ENCODE results near the gene IFIT3.

IFIT3 gene

GRCh38 chr10:89363729-89364442, 36.1 kb downstream of the IFIT3 start:
- DNase-seq = no peak

GRCh38 chr10:89364531-89364930, 36.7 kb downstream of the IFIT3 start:
- no peak for DNase-seq

GRCh38 chr10:89367529-89367928, 39.7 kb downstream of the IFIT3 start:
- DNase-seq = peak in 1 of 2 donors; percentile 56

DNA sequence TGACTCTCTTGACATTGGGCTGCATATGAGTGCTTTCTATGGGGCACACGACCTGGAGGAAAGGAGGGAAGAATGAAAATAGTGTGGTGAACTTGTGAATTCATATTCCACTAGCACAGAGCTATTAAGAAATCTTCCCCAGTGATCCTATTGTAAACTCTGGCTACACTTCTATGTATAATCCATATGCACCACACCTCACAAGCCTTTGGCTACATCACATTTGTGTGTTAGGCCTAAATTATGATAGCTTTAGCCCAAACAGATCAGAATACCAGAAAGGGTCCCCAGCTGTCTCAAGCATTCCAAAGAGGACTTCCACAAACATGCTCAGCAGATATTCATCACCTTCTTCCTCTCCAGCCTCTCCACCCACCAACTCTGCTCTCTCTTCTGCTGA, 40.3 kb downstream of the IFIT3 start:
- DNase-seq = no peak

GRCh38 chr10:89369156-89370105, 41.6 kb downstream of the IFIT3 start:
- peak; percentile 46 to 80 for DNase-seq

GRCh38 chr10:89371079-89371478, 43.3 kb downstream of the IFIT3 start:
- DNase-seq = no peak

- no peak for DNase-seq
Observed at GRCh38 chr10:89371987-89372386, 44.2 kb downstream of the IFIT3 start.

- DNase-seq = peak; percentile 77 to 99
Observed at GRCh38 chr10:89373916-89374711, 46.3 kb downstream of the IFIT3 start.

DNA sequence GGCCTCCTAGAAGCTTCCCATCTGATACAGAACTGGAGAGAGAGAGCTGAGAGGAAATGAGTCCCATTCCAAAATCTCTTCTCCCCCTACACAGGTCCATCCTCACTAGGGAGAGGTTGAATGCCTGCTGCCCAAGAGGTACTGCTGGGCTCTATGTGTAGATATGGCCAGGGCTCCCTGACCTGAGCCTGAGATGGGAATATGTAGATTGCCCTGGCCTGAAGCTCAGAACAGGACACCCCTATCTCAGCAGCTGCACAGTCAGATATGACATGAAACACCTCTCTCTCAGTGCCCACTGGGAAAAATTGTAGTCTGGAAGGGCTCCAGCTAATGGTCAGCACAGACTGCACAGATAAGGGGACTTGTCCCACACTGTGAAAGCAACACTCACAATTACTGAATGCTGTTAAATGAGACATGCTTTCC, 46.9 kb downstream of the IFIT3 start:
- DNase-seq = no peak

DNA sequence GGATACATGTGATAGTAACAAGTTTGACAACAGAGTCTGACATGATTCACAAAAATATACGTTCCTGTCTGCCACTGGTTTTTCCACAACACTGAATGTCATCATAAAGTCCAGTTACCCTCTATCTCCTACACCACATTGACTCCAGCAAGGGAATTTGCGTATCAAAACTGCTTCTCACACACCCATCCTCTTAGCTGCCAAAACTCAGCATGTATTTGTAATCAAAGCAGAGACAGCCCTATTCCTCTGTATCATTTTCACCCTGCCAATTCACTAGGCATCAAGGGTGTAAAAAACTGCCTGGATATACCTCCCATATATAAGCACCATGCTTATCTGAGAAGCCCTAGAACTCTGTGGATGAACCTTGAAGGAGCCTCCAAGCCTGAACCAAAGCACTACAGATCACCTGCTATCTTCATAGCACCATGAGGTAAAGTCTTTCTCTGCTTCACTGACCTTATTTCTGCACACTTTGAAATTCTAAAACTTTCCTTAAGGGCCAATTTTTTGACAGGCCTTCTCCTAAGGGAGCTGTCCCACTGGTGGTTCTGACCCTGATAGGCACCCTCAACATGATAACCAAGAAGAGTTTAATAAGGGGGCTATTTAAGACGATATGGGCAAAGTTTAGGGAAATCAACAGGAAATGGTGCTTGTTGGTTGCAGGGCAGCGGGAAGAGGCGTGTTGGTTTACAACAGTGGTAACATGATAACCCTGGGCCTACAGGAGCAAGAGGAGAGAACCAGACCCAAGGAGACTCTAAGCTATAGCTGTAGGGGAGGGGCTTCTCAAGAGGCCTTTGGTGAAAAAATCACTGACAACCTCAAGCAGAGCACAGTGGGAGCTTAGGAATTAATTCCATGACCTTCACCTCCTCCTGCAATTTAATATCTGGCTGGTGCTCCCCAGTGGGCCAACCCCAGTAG, 50.2 kb downstream of the IFIT3 start, which contains the start of gene IFIT1B:
TSS of gene IFIT1B (plus strand) at position 352 of the 933 bp plus-strand sequence. CDS start at position 432, 80 bp downstream.
- DNase-seq = no peak

DNA sequence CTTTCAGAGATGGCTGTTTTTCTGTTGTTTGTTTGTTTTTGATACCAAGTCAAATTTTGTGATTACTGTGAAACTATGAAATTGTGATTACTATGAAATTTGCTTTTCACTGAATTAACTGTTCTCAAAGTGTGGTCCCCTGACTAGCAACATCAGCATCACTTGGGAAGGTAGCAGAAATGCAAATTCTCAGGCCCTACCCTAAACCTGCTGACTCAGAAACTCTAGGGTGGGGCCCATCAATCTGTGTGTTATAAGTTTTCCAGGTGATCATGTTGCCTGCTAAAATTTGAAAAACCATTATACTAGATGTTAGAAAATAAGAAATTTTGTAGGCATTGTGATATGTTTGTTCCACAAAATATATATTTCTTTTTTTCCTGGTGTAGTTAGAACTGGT, 51.3 kb downstream of the IFIT3 start:
- DNase-seq = no peak

DNA sequence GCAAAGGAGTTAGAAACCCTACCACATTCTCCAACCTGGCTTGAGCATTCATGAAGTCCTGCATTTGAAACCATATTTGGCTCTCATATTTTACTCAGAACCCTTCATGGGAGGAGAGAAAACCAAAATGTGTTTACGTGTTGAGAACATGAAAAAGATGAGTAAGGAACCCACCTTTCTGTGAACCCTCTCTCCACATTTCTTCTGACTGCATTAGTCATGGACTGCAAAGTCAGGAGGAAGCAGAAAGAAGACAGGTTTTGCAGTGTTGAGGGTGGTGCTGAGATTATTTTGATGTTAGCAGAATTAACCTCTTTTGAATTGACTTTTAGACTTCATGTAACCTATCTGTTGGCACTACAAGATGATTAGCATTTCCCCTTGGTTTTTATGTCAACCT, 55.0 kb downstream of the IFIT3 start:
- DNase-seq = no peak

GRCh38 chr10:89384474-89385340, 56.9 kb downstream of the IFIT3 start:
- no peak for DNase-seq

- no peak for DNase-seq
Observed at GRCh38 chr10:89388806-89389205, 61.0 kb downstream of the IFIT3 start.

DNA sequence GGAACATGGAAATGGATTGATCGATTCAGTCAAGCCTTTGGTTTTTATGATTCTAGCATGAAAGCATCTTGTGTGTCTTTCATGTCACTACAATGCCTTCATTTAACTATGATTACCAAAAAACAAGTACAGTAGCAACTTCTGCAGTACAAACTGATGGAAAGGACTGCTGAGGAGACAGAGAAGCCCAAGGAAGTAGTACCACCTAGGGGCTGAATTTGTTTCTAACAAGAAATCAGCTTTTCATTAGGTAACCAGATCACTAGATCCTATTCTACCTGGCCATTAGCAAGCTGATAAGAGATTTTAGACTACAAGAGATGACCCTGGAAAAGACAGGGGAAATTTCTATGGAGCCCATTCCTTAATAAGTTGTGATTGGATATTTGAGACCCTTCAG, 61.5 kb downstream of the IFIT3 start:
- DNase-seq = peak in 1 of 2 donors; percentile 89
